Ascending aorta (tissue), 2 donors: ENCODE results near the gene CASS4. TPM values are rescaled to one million over a fixed set of nuclear protein-coding genes. Genes with fewer than 3 reads are reported as not detected.

Experiments used
- DNase-seq, 2 donors: peaks; one replicate each; pipeline ENCODE4 v3.0.0-alpha.2; 2019; ENCODE audit warnings: low spot score in 2 of 2
- H3K27ac ChIP-seq, 2 donors: fragments of 200-600 bp; sonication (generic); one replicate each; pipeline ENCODE4 v1.5.1; 2016 to 2017; ENCODE audit warnings: mild to moderate bottlenecking in 1 of 2
- H3K27me3 ChIP-seq: fragments of 200-600 bp; sonication (generic); one replicate; pipeline ENCODE4 v1.5.1; 2017
- H3K36me3 ChIP-seq, 2 donors: fragments of 200-600 bp; sonication (generic); one replicate each; pipeline ENCODE4 v1.5.1; 2016
- H3K4me1 ChIP-seq, 2 donors: fragments of 200-600 bp; sonication (generic); one replicate each; pipeline ENCODE4 v1.5.1; 2016 to 2017; ENCODE audit warnings: mild to moderate bottlenecking in 1 of 2
- H3K4me3 ChIP-seq, 2 donors: fragments of 200-600 bp; sonication (generic); one replicate each; pipeline ENCODE4 v1.5.1; 2016 to 2017; ENCODE audit warnings: mild to moderate bottlenecking in 1 of 2
- H3K9me3 ChIP-seq, 2 donors: fragments of 200-600 bp; sonication (generic); one replicate each; pipeline ENCODE4 v1.5.1; 2016
- intact Hi-C: fragments of 100-400 bp; cut with DNase I; formaldehyde crosslinking; loops from one replicate; pipeline ENCODE4 v1.15.1; 2023
- total RNA-seq: library from RNA; depleted of rRNA; stranded (reverse); fragments of >200 nt; gene quantifications from one replicate; pipeline ENCODE4 v1.1.0, GENCODE V29; 2016
- TF ChIP-seq, protein P1 (sequence below), 3 experiments: fragments of 200-600 bp in 2 of 3; fragments of 450-650 bp in 1 of 3; sonication (generic) in 2 of 3; IDR thresholded peaks; one replicate each; pipeline ENCODE4 v1.5.1; 2016 to 2019; ENCODE audit warnings: antibody characterized with exemption in 3 of 3, mild to moderate bottlenecking in 1 of 3, moderate library complexity in 1 of 3

CASS4 gene
- total RNA-seq, 1 donor from 2014 or later: 11.2 TPM

DNA sequence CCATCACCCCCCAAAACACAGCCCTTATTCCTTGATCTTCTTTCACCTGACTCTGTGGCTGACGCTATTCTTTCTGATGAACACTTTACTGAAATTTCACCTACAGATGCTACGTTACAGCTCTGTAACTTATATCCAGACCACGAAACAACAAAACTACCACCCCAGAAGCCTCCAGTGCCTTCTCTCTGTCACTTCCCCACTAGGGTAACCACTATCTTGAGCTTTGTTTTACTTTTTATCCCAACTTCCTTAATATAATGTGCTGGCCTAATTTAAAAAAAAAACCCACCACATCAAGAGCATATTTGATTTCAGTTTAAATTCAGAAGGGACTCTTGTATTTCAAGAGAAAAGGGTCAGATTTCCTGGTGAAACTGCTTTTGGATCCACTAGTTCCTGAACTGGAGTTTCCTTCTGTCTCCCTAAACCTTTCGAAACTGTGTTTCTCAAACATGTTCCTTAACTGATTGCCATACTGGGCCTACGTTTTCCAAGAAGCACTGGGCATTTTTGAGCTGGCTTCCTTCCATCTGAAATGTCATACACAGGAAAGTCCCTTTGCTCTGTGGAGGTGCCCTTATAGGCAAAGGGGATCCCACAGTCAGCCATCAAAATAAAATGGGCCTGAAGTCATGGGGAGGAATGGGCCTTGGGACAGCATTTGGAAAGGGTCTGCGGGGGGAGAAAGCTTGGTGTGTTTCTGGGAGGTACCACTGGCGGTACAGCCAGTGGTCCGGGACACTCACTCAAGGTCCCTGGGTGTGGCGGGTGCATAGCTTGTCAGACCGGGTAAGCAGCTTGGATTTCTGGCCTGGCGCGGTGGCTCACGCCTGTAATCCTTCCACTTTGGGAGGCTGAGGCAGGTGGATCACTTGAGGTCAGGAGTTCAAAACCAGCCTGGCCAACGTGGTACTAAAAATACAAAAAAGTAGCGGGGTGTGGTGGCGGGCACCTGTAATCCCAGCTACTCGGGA is 30.6 kb downstream of the CASS4 start:
- TF ChIP-seq, protein P1, sequence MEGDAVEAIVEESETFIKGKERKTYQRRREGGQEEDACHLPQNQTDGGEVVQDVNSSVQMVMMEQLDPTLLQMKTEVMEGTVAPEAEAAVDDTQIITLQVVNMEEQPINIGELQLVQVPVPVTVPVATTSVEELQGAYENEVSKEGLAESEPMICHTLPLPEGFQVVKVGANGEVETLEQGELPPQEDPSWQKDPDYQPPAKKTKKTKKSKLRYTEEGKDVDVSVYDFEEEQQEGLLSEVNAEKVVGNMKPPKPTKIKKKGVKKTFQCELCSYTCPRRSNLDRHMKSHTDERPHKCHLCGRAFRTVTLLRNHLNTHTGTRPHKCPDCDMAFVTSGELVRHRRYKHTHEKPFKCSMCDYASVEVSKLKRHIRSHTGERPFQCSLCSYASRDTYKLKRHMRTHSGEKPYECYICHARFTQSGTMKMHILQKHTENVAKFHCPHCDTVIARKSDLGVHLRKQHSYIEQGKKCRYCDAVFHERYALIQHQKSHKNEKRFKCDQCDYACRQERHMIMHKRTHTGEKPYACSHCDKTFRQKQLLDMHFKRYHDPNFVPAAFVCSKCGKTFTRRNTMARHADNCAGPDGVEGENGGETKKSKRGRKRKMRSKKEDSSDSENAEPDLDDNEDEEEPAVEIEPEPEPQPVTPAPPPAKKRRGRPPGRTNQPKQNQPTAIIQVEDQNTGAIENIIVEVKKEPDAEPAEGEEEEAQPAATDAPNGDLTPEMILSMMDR (IDR thresholded peaks at IDR 0.05): no peak
- no peak for DNase-seq
- no peak overlapping the region for H3K27ac ChIP-seq
- H3K36me3 ChIP-seq: no peaks in the 10 kb centered on the region
- no peaks in the 10 kb centered on the region for H3K9me3 ChIP-seq
- intact Hi-C loops: no loop called here
- H3K4me1 ChIP-seq: no peaks in the 10 kb centered on the region
- H3K4me3 ChIP-seq: no peak overlapping the region
- H3K27me3 ChIP-seq: no peaks in the 10 kb centered on the region

DNA sequence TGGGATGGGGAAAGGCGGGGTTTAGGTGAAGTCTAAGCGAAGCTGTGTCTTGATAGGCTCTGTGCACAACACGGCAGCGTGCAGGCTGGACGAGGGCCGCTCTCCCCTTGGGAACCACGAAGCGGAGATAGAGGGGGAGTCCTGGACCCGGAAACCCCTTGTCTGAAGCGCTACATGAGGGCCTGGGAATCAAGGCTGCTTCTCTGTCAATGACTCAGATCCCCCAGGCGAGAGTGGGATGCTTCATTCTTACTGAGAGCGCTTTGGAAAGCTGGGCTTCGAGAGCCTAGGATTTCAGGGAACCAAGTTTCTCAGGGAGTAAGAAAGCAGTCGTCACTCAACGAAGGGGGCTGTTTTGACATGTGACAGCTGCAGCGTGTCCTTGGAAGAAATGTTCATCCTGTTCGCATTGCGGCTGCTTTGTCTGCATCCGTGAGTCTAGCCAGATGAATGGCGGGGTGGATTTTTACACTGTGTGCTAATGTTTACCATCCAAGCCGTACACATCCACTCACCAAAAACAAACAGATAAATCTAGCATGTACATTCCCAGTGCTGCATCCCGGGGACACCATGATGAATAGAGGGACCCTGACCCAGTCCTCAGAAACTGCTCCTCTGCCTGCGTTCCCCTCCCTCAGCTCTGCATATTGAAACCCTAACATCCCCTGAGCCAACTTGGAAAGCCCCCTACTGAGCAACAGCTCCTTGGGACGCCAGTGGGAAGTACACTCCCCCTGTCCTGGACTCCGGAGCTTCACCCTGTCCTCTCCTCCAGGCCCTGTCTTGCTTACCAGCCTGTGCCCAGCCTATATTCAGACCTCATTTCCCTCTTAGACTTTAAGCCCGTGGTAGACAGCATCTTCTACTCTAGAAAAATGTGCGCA is 31.8 kb downstream of the CASS4 start:
- no peaks in the 10 kb centered on the region for H3K36me3 ChIP-seq
- H3K27me3 ChIP-seq: no peaks in the 10 kb centered on the region
- H3K4me1 ChIP-seq: no peaks in the 10 kb centered on the region
- no peaks in the 10 kb centered on the region for H3K9me3 ChIP-seq
- intact Hi-C loops: no loop called here
- TF ChIP-seq, protein P1 (IDR thresholded peaks at IDR 0.05): no peak
- no peak overlapping the region for H3K4me3 ChIP-seq
- DNase-seq: no peak
- H3K27ac ChIP-seq: no peak overlapping the region

DNA sequence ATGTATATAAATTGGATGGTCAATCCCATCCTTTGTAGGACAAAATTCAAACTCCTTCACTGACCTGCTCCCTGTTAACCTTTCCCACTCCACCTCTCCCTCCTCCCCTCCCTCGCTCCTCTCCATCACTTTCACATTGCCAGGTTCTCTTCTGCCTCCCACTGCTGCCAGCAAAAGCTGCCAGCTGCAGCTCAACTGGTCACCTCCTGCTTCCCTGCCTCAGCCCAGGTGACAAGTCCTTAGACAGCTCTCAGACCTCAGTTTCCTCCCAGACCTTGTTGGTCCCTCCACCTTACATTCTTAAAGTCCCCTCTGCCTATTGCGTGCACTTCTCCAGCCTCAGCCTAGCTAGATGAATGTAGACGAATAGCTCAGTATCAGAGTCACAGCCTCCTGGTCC is 33.1 kb downstream of the CASS4 start:
- no peaks in the 10 kb centered on the region for H3K9me3 ChIP-seq
- TF ChIP-seq, protein P1 (IDR thresholded peaks at IDR 0.05): no peak
- H3K27me3 ChIP-seq: no peaks in the 10 kb centered on the region
- no peaks in the 10 kb centered on the region for H3K4me1 ChIP-seq
- no peak overlapping the region for H3K4me3 ChIP-seq
- intact Hi-C loops: no loop called here
- DNase-seq: no peak
- no peaks in the 10 kb centered on the region for H3K36me3 ChIP-seq
- H3K27ac ChIP-seq: no peak overlapping the region

DNA sequence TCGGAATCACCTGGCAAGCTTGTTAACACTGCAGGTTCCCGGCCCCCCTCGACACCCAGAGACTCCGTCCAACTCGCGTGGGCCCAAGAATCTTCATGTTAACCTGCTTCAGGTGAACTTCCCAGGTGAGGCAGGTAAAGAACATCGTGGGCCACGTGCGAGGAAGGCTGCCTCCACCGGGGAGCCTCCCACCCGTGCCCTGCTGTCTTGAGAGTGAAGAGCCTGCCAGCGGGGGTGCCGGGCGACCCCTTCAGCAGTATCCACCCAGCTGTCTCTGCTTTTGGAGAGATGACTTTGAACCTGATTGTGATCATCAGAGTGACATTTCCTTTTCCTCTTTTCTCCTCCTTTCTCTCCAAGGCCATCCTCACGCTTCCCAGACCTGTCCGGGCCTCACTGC is 33.5 kb downstream of the CASS4 start:
- intact Hi-C loops: no loop called here
- Histone ChIP-seq H3K36me3 (no peaks in the 10 kb centered on the region), H3K4me3 (no peak overlapping the region), H3K27me3 (no peaks in the 10 kb centered on the region), H3K4me1 (no peaks in the 10 kb centered on the region), H3K9me3 (no peaks in the 10 kb centered on the region), H3K27ac (no peak overlapping the region)
- TF ChIP-seq, protein P1 (IDR thresholded peaks at IDR 0.05): no peak
- DNase-seq: no peak

DNA sequence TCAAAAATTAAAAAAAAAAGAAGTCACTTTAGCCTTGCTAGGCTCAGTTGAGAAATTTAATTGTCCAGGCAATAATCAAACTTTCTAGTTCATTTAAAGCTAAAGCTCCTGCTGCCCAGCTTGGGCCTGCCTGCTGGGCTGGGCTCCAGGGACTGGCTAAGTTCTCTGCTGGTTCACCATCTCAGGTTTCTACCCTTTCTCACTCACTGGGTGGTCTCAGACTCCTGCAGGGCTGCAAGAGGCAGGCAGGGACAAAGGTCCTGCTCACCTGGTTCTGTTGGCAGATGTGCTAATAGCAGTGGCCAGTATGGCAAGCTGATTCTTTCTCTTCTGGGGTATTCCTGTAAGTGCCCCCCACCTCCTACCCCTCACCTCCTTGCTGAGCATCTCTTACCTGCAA is 35.2 kb downstream of the CASS4 start:
- no peak overlapping the region for H3K27ac ChIP-seq
- intact Hi-C loops: no loop called here
- no peaks in the 10 kb centered on the region for H3K4me1 ChIP-seq
- DNase-seq: no peak
- H3K27me3 ChIP-seq: no peaks in the 10 kb centered on the region
- H3K4me3 ChIP-seq: no peak overlapping the region
- no peaks in the 10 kb centered on the region for H3K9me3 ChIP-seq
- TF ChIP-seq, protein P1 (IDR thresholded peaks at IDR 0.05): no peak
- H3K36me3 ChIP-seq: no peaks in the 10 kb centered on the region
